Fibroblast of skin of scalp (primary cell): ENCODE results near the gene ACTN1.

Experiments
- DNase-seq: peaks from one replicate; pipeline ENCODE4 v3.0.0-alpha.2; 2013

ACTN1 gene

GRCh38 chr14:68968721-68969120 is 10.4 kb downstream of the ACTN1 start:
- DNase-seq, result no peak

- DNase-seq, result no peak
Measured at GRCh38 chr14:68968051-68968450, 11.1 kb downstream of the ACTN1 start.

- no peak for DNase-seq
Measured at GRCh38 chr14:68967459-68967940, 11.6 kb downstream of the ACTN1 start.

GRCh38 chr14:68966872-68967301 is 12.2 kb downstream of the ACTN1 start:
- DNase-seq, result no peak

GRCh38 chr14:68965261-68965761 is 13.8 kb downstream of the ACTN1 start:
- DNase-seq, result no peak

GRCh38 chr14:68964300-68965093 is 14.6 kb downstream of the ACTN1 start:
- DNase-seq, result no peak

GRCh38 chr14:68962681-68963080 is 16.4 kb downstream of the ACTN1 start:
- no peak for DNase-seq

- no peak for DNase-seq
Measured at GRCh38 chr14:68961781-68962584, 17.1 kb downstream of the ACTN1 start.

GRCh38 chr14:68961361-68961760 is 17.7 kb downstream of the ACTN1 start:
- no peak for DNase-seq

- no peak for DNase-seq
Measured at GRCh38 chr14:68960123-68960522, 19.0 kb downstream of the ACTN1 start.

GRCh38 chr14:68959035-68959434 is 20.1 kb downstream of the ACTN1 start:
- DNase-seq, result no peak

- no peak for DNase-seq
Measured at GRCh38 chr14:68958553-68958952, 20.5 kb downstream of the ACTN1 start.

GRCh38 chr14:68957775-68958174 is 21.3 kb downstream of the ACTN1 start:
- DNase-seq, result no peak

- peak; percentile 91 for DNase-seq
Measured at GRCh38 chr14:68956724-68957123, 22.4 kb downstream of the ACTN1 start.

- DNase-seq, result no peak
Measured at GRCh38 chr14:68955851-68956179, 23.3 kb downstream of the ACTN1 start.

- no peak for DNase-seq
Measured at GRCh38 chr14:68955164-68955850, 23.8 kb downstream of the ACTN1 start.

- no peak for DNase-seq
Measured at GRCh38 chr14:68953196-68953555, 25.9 kb downstream of the ACTN1 start.

- peak; percentile 92 for DNase-seq
Measured at GRCh38 chr14:68952531-68953195, 26.4 kb downstream of the ACTN1 start.

GRCh38 chr14:68951800-68952530 is 27.1 kb downstream of the ACTN1 start:
- no peak for DNase-seq

GRCh38 chr14:68951035-68951797 is 27.9 kb downstream of the ACTN1 start:
- peak; percentile 94 for DNase-seq

- DNase-seq, result peak; percentile 72
Measured at GRCh38 chr14:68950111-68950510, 29.0 kb downstream of the ACTN1 start.
